ENCODE measurements around the gene CARMIL1.

CARMIL1 gene

GRCh38 chr6:25384234-25384633, 105.1 kb downstream of the CARMIL1 start:
- Histone ChIP-seq H3K9me3 (ENCODE audit: control insufficient read depth, low read length) (no peaks in the 10 kb centered on the region), H2AFZ (no peak overlapping the region), H3K4me3 (ENCODE audit: low read depth, low read length) (no peak overlapping the region), H3K27ac (no peak overlapping the region), H3K9ac (no peak overlapping the region), H3K4me1 (no peaks in the 10 kb centered on the region), H3K36me3 (ENCODE audit: control insufficient read depth, insufficient read depth, low read length) (no peaks in the 10 kb centered on the region), H3K27me3 (ENCODE audit: control insufficient read depth, insufficient read depth, low read length) (no peaks in the 10 kb centered on the region), H3K4me2 (ENCODE audit: low read length) (no peak overlapping the region), H3K79me2 (no peaks in the 10 kb centered on the region)
- TF ChIP-seq CTCF (IDR thresholded peaks at IDR 0.05): no peak

DNA sequence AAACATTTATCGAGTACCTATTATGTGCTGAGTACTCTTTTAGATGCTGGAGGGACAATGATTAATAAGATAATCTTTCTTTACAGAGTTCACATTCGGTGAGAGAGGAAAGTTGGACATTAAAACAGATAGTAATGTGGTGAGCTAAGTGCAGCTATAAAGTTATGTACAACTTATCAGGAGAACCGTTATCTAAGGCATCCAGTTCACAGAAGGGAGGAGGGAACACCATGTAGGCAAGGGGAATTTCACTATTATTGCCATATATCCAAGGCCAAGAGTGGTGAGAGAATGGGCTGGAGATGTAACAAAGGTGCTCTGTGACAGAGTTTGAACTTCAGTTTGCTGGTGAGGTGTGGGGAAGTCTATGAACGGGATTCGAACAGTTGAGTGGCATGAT, 105.8 kb downstream of the CARMIL1 start:
- H3K36me3 ChIP-seq (ENCODE audit: control insufficient read depth, insufficient read depth, low read length): no peaks in the 10 kb centered on the region
- H3K27ac ChIP-seq: no peak overlapping the region
- no peak for TF ChIP-seq CTCF (IDR thresholded peaks at IDR 0.05)
- no peak overlapping the region for H2AFZ ChIP-seq
- H3K9ac ChIP-seq: no peak overlapping the region
- no peak overlapping the region for H3K4me3 ChIP-seq (ENCODE audit: low read depth, low read length)
- no peaks in the 10 kb centered on the region for H3K9me3 ChIP-seq (ENCODE audit: control insufficient read depth, low read length)
- no peaks in the 10 kb centered on the region for H3K4me1 ChIP-seq
- no peak overlapping the region for H3K4me2 ChIP-seq (ENCODE audit: low read length)
- H3K27me3 ChIP-seq (ENCODE audit: control insufficient read depth, insufficient read depth, low read length): no peaks in the 10 kb centered on the region
- H3K79me2 ChIP-seq: no peaks in the 10 kb centered on the region

GRCh38 chr6:25387483-25387882, 108.3 kb downstream of the CARMIL1 start:
- H3K9ac ChIP-seq: no peak overlapping the region
- H3K4me3 ChIP-seq (ENCODE audit: low read depth, low read length): no peak overlapping the region
- no peaks in the 10 kb centered on the region for H3K9me3 ChIP-seq (ENCODE audit: control insufficient read depth, low read length)
- TF ChIP-seq CTCF (IDR thresholded peaks at IDR 0.05): no peak
- H3K27ac ChIP-seq: no peak overlapping the region
- peaks cover 3% of the 10 kb centered on the region for H3K79me2 ChIP-seq
- no peaks in the 10 kb centered on the region for H3K36me3 ChIP-seq (ENCODE audit: control insufficient read depth, insufficient read depth, low read length)
- H2AFZ ChIP-seq: no peak overlapping the region
- H3K4me1 ChIP-seq: no peaks in the 10 kb centered on the region
- no peak overlapping the region for H3K4me2 ChIP-seq (ENCODE audit: low read length)
- H3K27me3 ChIP-seq (ENCODE audit: control insufficient read depth, insufficient read depth, low read length): no peaks in the 10 kb centered on the region

GRCh38 chr6:25387911-25388310, 108.7 kb downstream of the CARMIL1 start:
- Histone ChIP-seq H2AFZ (no peak overlapping the region), H3K4me2 (ENCODE audit: low read length) (no peak overlapping the region), H3K27ac (no peak overlapping the region), H3K4me3 (ENCODE audit: low read depth, low read length) (no peak overlapping the region), H3K27me3 (ENCODE audit: control insufficient read depth, insufficient read depth, low read length) (no peaks in the 10 kb centered on the region), H3K4me1 (no peaks in the 10 kb centered on the region), H3K36me3 (ENCODE audit: control insufficient read depth, insufficient read depth, low read length) (no peaks in the 10 kb centered on the region), H3K9ac (no peak overlapping the region), H3K79me2 (peaks cover 3% of the 10 kb centered on the region), H3K9me3 (ENCODE audit: control insufficient read depth, low read length) (no peaks in the 10 kb centered on the region)
- no peak for TF ChIP-seq CTCF (IDR thresholded peaks at IDR 0.05)

- TF ChIP-seq CTCF (IDR thresholded peaks at IDR 0.05): no peak
- no peaks in the 10 kb centered on the region for H3K36me3 ChIP-seq (ENCODE audit: control insufficient read depth, insufficient read depth, low read length)
- no peaks in the 10 kb centered on the region for H3K27me3 ChIP-seq (ENCODE audit: control insufficient read depth, insufficient read depth, low read length)
- H3K9me3 ChIP-seq (ENCODE audit: control insufficient read depth, low read length): no peaks in the 10 kb centered on the region
- peaks cover 3% of the 10 kb centered on the region for H3K79me2 ChIP-seq
- H3K4me3 ChIP-seq (ENCODE audit: low read depth, low read length): no peak overlapping the region
- H3K9ac ChIP-seq: no peak overlapping the region
- H3K4me1 ChIP-seq: no peaks in the 10 kb centered on the region
- H2AFZ ChIP-seq: no peak overlapping the region
- no peak overlapping the region for H3K4me2 ChIP-seq (ENCODE audit: low read length)
- no peak overlapping the region for H3K27ac ChIP-seq
These were observed 109.6 kb downstream of the CARMIL1 start for GRCh38 chr6:25388776-25389175.
